ENCODE results near the gene GPHN. TPM values are rescaled to one million over a fixed set of nuclear protein-coding genes. Genes with fewer than 3 reads are reported as not detected.

Gene GPHN
- total RNA-seq, 1 experiment from 2014 or later = 18.1 TPM

DNA sequence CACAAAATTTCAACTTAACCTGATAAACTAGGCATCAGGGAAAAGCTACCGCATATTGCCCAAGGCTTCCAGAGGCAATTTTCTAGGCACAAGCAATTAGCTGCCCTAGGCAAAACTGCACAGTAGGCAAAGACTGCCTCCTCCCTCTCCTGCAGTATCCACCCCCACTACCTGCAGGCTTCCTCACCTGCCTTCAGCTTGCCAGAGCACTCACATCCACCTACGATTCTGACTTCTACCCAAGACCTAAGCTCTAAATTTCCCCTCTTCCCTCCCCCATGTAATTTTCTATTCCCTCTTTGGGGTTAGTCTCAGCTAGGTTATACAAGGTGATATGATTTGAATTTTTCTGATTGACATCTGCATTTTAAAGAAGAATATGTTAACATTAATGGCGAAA lies 43.7 kb upstream of the GPHN start:
- POLR2A ChIA-PET = no interaction called here
- no peak overlapping the region for H3K4me3 Mint-ChIP-seq

More for the DNA sequence above, 43.7 kb upstream of the GPHN start:
- TF ChIP-seq FOXJ3 (CRISPR knock-in tag; IDR thresholded peaks at IDR 0.05; ENCODE audit: borderline replicate concordance) = no peak
- TF ChIP-seq JAZF1 (CRISPR knock-in tag; IDR thresholded peaks at IDR 0.05) = no peak
- TF ChIP-seq SMAD4 (CRISPR knock-in tag; IDR thresholded peaks at IDR 0.05) = no peak
- no peak for TF ChIP-seq EMX1 (CRISPR knock-in tag; IDR thresholded peaks at IDR 0.05)
- TF ChIP-seq, protein P1, sequence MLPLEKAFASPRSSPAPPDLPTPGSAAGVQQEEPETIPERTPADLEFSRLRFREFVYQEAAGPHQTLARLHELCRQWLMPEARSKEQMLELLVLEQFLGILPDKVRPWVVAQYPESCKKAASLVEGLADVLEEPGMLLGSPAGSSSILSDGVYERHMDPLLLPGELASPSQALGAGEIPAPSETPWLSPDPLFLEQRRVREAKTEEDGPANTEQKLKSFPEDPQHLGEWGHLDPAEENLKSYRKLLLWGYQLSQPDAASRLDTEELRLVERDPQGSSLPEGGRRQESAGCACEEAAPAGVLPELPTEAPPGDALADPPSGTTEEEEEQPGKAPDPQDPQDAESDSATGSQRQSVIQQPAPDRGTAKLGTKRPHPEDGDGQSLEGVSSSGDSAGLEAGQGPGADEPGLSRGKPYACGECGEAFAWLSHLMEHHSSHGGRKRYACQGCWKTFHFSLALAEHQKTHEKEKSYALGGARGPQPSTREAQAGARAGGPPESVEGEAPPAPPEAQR (CRISPR knock-in tag; IDR thresholded peaks at IDR 0.05) = no peak
- no peak for TF ChIP-seq SP1 (CRISPR knock-in tag; conservative IDR thresholded peaks at IDR 0.05)
- TF ChIP-seq ATF1 (CRISPR knock-in tag; IDR thresholded peaks at IDR 0.05) = no peak
- no peak for TF ChIP-seq ZNF317 (CRISPR knock-in tag; IDR thresholded peaks at IDR 0.05; ENCODE audit: borderline replicate concordance, low read depth)
- TF ChIP-seq OVOL2 (CRISPR knock-in tag; IDR thresholded peaks at IDR 0.05; ENCODE audit: borderline replicate concordance) = no peak
- no peak for TF ChIP-seq CBFB (CRISPR knock-in tag; IDR thresholded peaks at IDR 0.05; ENCODE audit: low read depth)
- TF ChIP-seq IRF2 (CRISPR knock-in tag; IDR thresholded peaks at IDR 0.05; ENCODE audit: borderline replicate concordance, low read depth) = no peak
- no peak for TF ChIP-seq NFYB (CRISPR knock-in tag; conservative IDR thresholded peaks at IDR 0.05; ENCODE audit: low read depth)
- TF ChIP-seq, protein P2, sequence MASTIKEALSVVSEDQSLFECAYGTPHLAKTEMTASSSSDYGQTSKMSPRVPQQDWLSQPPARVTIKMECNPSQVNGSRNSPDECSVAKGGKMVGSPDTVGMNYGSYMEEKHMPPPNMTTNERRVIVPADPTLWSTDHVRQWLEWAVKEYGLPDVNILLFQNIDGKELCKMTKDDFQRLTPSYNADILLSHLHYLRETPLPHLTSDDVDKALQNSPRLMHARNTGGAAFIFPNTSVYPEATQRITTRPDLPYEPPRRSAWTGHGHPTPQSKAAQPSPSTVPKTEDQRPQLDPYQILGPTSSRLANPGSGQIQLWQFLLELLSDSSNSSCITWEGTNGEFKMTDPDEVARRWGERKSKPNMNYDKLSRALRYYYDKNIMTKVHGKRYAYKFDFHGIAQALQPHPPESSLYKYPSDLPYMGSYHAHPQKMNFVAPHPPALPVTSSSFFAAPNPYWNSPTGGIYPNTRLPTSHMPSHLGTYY (CRISPR knock-in tag; IDR thresholded peaks at IDR 0.05) = no peak
- no peak for TF ChIP-seq NR1H2 (CRISPR knock-in tag; IDR thresholded peaks at IDR 0.05)
- TF ChIP-seq, protein P3, sequence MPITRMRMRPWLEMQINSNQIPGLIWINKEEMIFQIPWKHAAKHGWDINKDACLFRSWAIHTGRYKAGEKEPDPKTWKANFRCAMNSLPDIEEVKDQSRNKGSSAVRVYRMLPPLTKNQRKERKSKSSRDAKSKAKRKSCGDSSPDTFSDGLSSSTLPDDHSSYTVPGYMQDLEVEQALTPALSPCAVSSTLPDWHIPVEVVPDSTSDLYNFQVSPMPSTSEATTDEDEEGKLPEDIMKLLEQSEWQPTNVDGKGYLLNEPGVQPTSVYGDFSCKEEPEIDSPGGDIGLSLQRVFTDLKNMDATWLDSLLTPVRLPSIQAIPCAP (CRISPR knock-in tag; IDR thresholded peaks at IDR 0.05) = no peak
- TF ChIP-seq GRHL2 (CRISPR knock-in tag; IDR thresholded peaks at IDR 0.05; ENCODE audit: insufficient replicate concordance, severe bottlenecking) = no peak
- TF ChIP-seq, protein P4, sequence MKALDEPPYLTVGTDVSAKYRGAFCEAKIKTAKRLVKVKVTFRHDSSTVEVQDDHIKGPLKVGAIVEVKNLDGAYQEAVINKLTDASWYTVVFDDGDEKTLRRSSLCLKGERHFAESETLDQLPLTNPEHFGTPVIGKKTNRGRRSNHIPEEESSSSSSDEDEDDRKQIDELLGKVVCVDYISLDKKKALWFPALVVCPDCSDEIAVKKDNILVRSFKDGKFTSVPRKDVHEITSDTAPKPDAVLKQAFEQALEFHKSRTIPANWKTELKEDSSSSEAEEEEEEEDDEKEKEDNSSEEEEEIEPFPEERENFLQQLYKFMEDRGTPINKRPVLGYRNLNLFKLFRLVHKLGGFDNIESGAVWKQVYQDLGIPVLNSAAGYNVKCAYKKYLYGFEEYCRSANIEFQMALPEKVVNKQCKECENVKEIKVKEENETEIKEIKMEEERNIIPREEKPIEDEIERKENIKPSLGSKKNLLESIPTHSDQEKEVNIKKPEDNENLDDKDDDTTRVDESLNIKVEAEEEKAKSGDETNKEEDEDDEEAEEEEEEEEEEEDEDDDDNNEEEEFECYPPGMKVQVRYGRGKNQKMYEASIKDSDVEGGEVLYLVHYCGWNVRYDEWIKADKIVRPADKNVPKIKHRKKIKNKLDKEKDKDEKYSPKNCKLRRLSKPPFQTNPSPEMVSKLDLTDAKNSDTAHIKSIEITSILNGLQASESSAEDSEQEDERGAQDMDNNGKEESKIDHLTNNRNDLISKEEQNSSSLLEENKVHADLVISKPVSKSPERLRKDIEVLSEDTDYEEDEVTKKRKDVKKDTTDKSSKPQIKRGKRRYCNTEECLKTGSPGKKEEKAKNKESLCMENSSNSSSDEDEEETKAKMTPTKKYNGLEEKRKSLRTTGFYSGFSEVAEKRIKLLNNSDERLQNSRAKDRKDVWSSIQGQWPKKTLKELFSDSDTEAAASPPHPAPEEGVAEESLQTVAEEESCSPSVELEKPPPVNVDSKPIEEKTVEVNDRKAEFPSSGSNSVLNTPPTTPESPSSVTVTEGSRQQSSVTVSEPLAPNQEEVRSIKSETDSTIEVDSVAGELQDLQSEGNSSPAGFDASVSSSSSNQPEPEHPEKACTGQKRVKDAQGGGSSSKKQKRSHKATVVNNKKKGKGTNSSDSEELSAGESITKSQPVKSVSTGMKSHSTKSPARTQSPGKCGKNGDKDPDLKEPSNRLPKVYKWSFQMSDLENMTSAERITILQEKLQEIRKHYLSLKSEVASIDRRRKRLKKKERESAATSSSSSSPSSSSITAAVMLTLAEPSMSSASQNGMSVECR (CRISPR knock-in tag; IDR thresholded peaks at IDR 0.05; ENCODE audit: borderline replicate concordance) = no peak
- TF ChIP-seq, protein P5, sequence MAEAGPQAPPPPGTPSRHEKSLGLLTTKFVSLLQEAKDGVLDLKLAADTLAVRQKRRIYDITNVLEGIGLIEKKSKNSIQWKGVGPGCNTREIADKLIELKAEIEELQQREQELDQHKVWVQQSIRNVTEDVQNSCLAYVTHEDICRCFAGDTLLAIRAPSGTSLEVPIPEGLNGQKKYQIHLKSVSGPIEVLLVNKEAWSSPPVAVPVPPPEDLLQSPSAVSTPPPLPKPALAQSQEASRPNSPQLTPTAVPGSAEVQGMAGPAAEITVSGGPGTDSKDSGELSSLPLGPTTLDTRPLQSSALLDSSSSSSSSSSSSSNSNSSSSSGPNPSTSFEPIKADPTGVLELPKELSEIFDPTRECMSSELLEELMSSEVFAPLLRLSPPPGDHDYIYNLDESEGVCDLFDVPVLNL (CRISPR knock-in tag; IDR thresholded peaks at IDR 0.05; ENCODE audit: borderline replicate concordance, low read depth) = no peak
- TF ChIP-seq GTF2I (CRISPR knock-in tag; conservative IDR thresholded peaks at IDR 0.05) = no peak
- TF ChIP-seq, protein P6, sequence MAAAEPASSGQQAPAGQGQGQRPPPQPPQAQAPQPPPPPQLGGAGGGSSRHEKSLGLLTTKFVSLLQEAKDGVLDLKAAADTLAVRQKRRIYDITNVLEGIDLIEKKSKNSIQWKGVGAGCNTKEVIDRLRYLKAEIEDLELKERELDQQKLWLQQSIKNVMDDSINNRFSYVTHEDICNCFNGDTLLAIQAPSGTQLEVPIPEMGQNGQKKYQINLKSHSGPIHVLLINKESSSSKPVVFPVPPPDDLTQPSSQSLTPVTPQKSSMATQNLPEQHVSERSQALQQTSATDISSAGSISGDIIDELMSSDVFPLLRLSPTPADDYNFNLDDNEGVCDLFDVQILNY (CRISPR knock-in tag; IDR thresholded peaks at IDR 0.05) = no peak
- Mint-ChIP-seq H3K27me3 (ENCODE audit: low read depth) (no peaks in the 10 kb centered on the region; the same call in 1 of the 2 replicates), H3K9me3 (peaks cover 54% of the 10 kb centered on the region), H3K4me1 (no peaks in the 10 kb centered on the region), H3K36me3 (peaks cover 22% of the 10 kb centered on the region), H3K27ac (no peak overlapping the region)
- ATAC-seq = no peak
- CTCF ChIA-PET = no interaction called here
- DNase-seq (ENCODE audit: low spot score) = no peak
